ENCODE measurements around the gene HS3ST4.

The HS3ST4 gene

DNA sequence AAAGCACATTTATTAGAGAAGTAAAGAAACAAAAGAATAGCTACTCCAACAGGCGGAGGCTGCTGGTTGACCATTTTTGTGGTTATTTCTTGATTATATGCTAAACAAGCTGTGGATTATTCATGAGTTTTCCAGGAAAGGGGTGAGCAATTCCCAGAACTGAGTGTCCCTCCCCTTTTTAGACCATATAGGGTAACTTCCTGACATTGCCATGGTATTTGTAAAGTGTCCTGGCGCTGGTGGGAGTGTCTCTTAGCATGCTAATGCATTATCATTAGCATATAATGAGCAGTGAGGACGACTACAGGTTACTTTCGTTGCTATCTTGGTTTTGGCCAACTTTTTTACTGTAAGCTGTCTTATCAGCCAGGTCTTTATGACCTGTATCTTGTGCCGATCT is 12.2 kb upstream of the HS3ST4 start:
- H3K27ac ChIP-seq, result no peak overlapping the region

DNA sequence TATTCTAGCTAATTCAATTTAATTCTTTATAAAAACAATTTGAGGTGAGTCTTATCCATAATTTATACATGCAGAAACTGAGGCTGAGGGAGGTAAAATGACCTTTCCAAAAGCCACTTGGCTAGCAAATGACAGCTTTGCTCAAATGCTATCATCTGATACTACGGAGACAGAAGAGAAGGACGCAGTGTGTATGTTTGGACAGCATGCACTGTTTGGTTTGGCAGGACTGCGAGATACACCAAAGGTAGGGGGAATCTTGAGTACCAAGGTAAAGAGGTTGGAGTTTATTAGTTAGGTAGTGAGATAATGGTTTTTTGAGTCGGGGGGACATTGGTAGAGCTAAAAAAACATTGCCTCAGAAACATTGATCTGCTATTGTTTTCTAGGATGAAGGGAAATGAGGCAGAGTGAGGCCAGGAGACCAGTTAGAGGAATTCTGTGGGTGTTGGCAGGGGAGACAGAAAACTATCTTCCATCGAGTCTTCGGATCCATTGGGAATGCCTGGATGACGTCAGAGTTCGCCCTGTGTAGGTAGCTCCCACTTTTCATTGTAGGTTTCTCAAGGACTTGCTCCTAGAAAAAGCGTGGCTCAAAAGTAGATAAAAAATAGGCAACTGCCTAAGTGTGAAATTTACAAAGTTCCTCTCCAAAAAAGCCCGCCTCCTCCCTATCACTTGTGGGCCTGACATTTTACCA is 2.5 kb upstream of the HS3ST4 start:
- Histone ChIP-seq H3K4me2 (no peak overlapping the region), H2AFZ (ENCODE audit: low read depth) (no peak overlapping the region), H3K9ac (no peak overlapping the region), H3K4me3 (IDR thresholded peaks at IDR 0.05; ENCODE audit: insufficient read depth, low read depth, low read length) (no peak overlapping the region), H3K27ac (no peak overlapping the region), H3K79me2 (ENCODE audit: insufficient read depth, low read depth) (no peaks in the 10 kb centered on the region), H3K36me3 (ENCODE audit: insufficient read depth) (no peaks in the 10 kb centered on the region), H4K20me1 (ENCODE audit: insufficient read depth) (no peaks in the 10 kb centered on the region), H3K27me3 (ENCODE audit: insufficient read depth, low read depth) (no peaks in the 10 kb centered on the region), H3K4me1 (ENCODE audit: low read depth, poor library complexity, severe bottlenecking) (no peaks in the 10 kb centered on the region)
- TF ChIP-seq, protein P1, sequence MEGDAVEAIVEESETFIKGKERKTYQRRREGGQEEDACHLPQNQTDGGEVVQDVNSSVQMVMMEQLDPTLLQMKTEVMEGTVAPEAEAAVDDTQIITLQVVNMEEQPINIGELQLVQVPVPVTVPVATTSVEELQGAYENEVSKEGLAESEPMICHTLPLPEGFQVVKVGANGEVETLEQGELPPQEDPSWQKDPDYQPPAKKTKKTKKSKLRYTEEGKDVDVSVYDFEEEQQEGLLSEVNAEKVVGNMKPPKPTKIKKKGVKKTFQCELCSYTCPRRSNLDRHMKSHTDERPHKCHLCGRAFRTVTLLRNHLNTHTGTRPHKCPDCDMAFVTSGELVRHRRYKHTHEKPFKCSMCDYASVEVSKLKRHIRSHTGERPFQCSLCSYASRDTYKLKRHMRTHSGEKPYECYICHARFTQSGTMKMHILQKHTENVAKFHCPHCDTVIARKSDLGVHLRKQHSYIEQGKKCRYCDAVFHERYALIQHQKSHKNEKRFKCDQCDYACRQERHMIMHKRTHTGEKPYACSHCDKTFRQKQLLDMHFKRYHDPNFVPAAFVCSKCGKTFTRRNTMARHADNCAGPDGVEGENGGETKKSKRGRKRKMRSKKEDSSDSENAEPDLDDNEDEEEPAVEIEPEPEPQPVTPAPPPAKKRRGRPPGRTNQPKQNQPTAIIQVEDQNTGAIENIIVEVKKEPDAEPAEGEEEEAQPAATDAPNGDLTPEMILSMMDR (conservative IDR thresholded peaks at IDR 0.05; ENCODE audit: low read depth, low read length), result no peak

More for the DNA sequence above, 12.2 kb upstream of the HS3ST4 start:
- Histone ChIP-seq H3K4me1 (ENCODE audit: low read depth, poor library complexity, severe bottlenecking) (no peaks in the 10 kb centered on the region), H4K20me1 (ENCODE audit: insufficient read depth) (no peaks in the 10 kb centered on the region), H3K9ac (no peak overlapping the region), H3K4me3 (IDR thresholded peaks at IDR 0.05; ENCODE audit: insufficient read depth, low read depth, low read length) (no peak overlapping the region), H3K36me3 (ENCODE audit: insufficient read depth) (no peaks in the 10 kb centered on the region), H3K27me3 (ENCODE audit: insufficient read depth, low read depth) (no peaks in the 10 kb centered on the region), H2AFZ (ENCODE audit: low read depth) (no peak overlapping the region), H3K79me2 (ENCODE audit: insufficient read depth, low read depth) (no peaks in the 10 kb centered on the region), H3K4me2 (no peak overlapping the region)
- TF ChIP-seq, protein P1 (conservative IDR thresholded peaks at IDR 0.05; ENCODE audit: low read depth, low read length), result no peak

DNA sequence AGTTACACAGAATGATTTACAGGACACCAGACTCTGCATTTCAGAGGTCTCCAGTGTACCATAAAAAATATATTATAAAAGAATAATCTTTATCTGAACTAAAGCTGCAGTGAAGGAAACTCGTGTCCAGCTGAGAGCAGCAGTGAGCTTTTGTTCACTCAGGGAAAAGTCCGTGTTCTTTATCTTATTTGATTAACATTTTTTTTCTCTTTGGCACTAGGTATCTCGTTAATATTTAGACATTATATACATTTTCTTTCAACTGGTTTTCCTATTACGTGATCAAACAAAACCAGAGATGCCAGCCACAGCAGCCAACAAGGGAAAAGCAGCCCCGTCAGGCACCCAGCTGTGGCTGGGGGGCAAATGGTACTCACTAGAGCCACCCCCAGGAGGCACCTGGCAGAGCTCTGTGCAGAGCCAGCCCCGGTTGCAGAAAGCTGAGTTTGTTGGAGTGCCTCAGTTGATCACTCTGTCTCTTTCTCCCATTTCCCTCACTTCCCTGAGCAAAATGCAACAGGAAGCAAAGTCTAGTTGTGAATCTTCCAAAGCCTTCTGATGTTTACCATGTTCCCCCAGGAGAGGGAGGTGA is 1.1 kb upstream of the HS3ST4 start:
- no peaks in the 10 kb centered on the region for H3K27me3 ChIP-seq (ENCODE audit: insufficient read depth, low read depth)
- H3K79me2 ChIP-seq (ENCODE audit: insufficient read depth, low read depth), result no peaks in the 10 kb centered on the region
- H3K36me3 ChIP-seq (ENCODE audit: insufficient read depth), result no peaks in the 10 kb centered on the region
- no peaks in the 10 kb centered on the region for H3K4me1 ChIP-seq (ENCODE audit: low read depth, poor library complexity, severe bottlenecking)
- no peak overlapping the region for H3K9ac ChIP-seq
- TF ChIP-seq, protein P1 (conservative IDR thresholded peaks at IDR 0.05; ENCODE audit: low read depth, low read length), result no peak
- H3K27ac ChIP-seq, result no peak overlapping the region
- H3K4me2 ChIP-seq, result no peak overlapping the region
- no peaks in the 10 kb centered on the region for H4K20me1 ChIP-seq (ENCODE audit: insufficient read depth)
- H3K4me3 ChIP-seq (IDR thresholded peaks at IDR 0.05; ENCODE audit: insufficient read depth, low read depth, low read length), result no peak overlapping the region
- H2AFZ ChIP-seq (ENCODE audit: low read depth), result no peak overlapping the region

DNA sequence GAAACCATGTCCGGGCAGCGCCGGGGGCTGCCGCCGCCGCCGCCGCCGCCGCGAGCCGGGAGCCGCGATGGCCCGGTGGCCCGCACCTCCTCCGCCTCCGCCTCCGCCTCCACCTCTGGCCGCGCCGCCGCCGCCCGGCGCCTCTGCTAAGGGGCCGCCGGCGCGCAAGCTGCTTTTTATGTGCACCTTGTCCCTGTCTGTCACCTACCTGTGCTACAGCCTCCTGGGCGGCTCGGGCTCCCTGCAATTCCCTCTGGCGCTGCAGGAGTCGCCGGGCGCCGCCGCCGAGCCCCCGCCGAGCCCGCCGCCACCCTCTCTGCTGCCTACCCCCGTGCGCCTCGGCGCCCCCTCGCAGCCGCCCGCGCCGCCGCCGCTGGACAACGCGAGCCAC is 587 bp downstream of the HS3ST4 start:
- no peak overlapping the region for H3K27ac ChIP-seq
- no peaks in the 10 kb centered on the region for H3K36me3 ChIP-seq (ENCODE audit: insufficient read depth)
- H3K9ac ChIP-seq, result no peak overlapping the region
- H3K79me2 ChIP-seq (ENCODE audit: insufficient read depth, low read depth), result no peaks in the 10 kb centered on the region
- H2AFZ ChIP-seq (ENCODE audit: low read depth), result no peak overlapping the region
- no peaks in the 10 kb centered on the region for H3K27me3 ChIP-seq (ENCODE audit: insufficient read depth, low read depth)
- H3K4me3 ChIP-seq (IDR thresholded peaks at IDR 0.05; ENCODE audit: insufficient read depth, low read depth, low read length), result no peak overlapping the region
- H3K4me1 ChIP-seq (ENCODE audit: low read depth, poor library complexity, severe bottlenecking), result no peaks in the 10 kb centered on the region
- H3K4me2 ChIP-seq, result no peak overlapping the region
- TF ChIP-seq, protein P1 (conservative IDR thresholded peaks at IDR 0.05; ENCODE audit: low read depth, low read length), result no peak
- no peaks in the 10 kb centered on the region for H4K20me1 ChIP-seq (ENCODE audit: insufficient read depth)
